Stomach (tissue), 4 donors: ENCODE measurements around the gene PIK3R6.

Experiments
- CTCF ChIP-seq, 7 experiments: fragments of 450-650 bp in 4 of 7; fragments of 200-600 bp in 3 of 7; sonication (generic) in 3 of 7; IDR thresholded peaks; one replicate each; pipeline ENCODE4 v1.5.1; 2016 to 2019; ENCODE audit warnings: antibody characterized with exemption in 7 of 7, control low read depth in 2 of 7, mild to moderate bottlenecking in 1 of 7
- POLR2A ChIP-seq, 4 donors: fragments of 450-650 bp; IDR thresholded peaks; one replicate each; pipeline ENCODE4 v1.6.1; 2016; ENCODE audit warnings: antibody characterized with exemption in 4 of 4, control low read depth in 2 of 4, mild to moderate bottlenecking in 1 of 4, moderate library complexity in 1 of 4

GRCh38 chr17:8758137-8758596 lies 109.3 kb downstream of the PIK3R6 start, which contains the start of gene SPDYE4:
- TF ChIP-seq CTCF (IDR thresholded peaks at IDR 0.05) (no peak), POLR2A (IDR thresholded peaks at IDR 0.05) (no peak)
